Measurements from ENCODE around the gene KCTD14.
"Not testable (repeated sequence)": the region's sequence is repeated elsewhere in the genome, so short reads cannot be mapped to it uniquely, and the experiment has no call there.

The KCTD14 gene

DNA sequence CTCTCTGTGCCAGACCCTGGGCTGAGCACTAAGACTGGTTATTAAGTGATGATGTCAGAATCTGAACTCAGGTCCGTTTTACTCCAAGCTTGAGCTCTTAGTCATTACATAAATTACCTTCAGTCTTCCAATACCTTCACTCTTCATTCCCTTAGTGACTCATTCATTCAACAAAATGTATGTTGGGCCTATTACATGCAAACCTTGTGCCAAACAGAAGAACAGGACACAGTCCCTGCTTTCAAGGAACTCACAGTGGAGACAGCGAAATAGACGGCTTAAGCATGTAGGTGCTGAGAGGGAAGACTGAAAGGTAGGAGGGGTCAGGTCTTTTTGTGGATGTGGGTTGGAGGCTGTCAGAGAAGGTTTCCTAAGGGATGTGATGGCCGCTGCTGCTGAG lies 3.3 kb downstream of the KCTD14 start:
- H3K27ac Mint-ChIP-seq, result no peak overlapping the region
- H3K9me3 Mint-ChIP-seq (ENCODE audit: low read depth), result no peaks in the 10 kb centered on the region
- peaks cover 15% of the 10 kb centered on the region for H3K27me3 Mint-ChIP-seq
- peaks cover 2% of the 10 kb centered on the region for H3K4me1 Mint-ChIP-seq (ENCODE audit: low read depth)
- no peak overlapping the region for H3K4me3 Mint-ChIP-seq
- peaks cover 3% of the 10 kb centered on the region for H3K36me3 Mint-ChIP-seq

DNA sequence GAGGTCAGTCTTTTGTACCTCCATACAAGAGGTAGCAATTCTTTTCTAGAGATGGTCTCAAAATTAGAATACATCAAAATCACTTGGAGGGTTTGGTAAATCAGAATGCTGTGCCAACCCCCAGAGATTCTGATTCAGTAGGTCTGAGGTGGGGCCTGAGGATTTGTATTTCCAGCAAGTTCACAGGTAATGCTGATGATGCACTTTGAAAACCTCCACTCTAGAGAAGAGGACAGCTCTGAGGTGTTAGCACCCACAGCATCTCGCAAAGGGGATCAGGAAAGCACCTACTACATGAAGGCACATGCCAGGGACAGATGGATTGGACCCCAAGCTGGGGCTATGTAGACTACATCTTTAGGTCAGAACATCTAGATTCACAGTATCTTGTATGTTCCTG lies 7.2 kb downstream of the KCTD14 start:
- H3K4me1 Mint-ChIP-seq (ENCODE audit: low read depth), result no peaks in the 10 kb centered on the region
- no peak overlapping the region for H3K4me3 Mint-ChIP-seq
- H3K36me3 Mint-ChIP-seq, result no peaks in the 10 kb centered on the region
- no peak overlapping the region for H3K27ac Mint-ChIP-seq
- H3K9me3 Mint-ChIP-seq (ENCODE audit: low read depth), result no peaks in the 10 kb centered on the region
- no peaks in the 10 kb centered on the region for H3K27me3 Mint-ChIP-seq

DNA sequence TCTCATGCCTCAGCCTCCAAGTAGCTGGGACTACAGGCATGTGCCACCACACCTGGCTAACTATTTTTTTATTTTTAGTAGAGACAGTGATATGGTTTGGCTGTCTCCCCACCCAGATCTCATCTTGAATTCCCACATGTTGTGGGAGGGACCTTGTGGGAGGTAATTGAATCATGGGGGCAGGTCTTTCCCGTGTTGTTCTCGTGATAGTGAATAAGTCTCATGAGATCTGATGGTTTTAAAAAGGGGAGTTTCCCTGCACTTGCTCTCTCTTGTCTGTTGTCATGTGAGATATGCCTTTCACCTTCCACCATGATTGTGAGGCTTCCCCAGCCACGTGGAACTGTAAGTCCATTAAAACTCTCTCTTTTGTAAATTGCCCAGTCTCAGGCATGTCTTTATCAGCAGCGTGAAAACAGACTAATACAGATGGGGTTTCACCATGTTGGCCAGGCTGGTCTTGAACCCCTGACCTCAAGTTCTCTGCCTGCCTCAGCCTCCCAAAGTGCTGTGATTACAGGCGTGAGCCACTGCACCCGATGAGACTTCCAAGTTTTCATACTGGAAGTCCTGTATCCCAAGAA lies 8.0 kb downstream of the KCTD14 start:
- not testable (repeated sequence) for H3K9me3 Mint-ChIP-seq (ENCODE audit: low read depth); H3K27me3 Mint-ChIP-seq; H3K4me1 Mint-ChIP-seq (ENCODE audit: low read depth); H3K4me3 Mint-ChIP-seq; H3K36me3 Mint-ChIP-seq; H3K27ac Mint-ChIP-seq

DNA sequence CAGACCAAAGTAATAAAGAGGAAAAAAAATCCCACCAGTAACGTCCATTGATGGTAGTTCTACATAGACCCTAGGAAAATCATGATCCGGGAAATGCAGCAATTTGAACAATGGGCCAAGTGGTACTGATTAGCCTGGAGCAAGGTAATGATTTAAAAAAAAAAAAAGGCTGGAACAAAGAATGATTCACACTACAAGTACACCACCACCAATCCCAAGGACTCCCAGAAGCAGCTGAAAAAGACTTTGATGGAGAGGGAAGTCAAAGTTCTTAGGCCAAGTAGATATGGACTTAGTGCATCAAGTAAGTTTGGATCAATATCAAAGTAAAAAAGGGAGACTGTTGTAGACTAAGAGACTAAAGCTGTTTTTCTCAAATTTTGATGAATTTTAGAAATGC lies 11.8 kb downstream of the KCTD14 start:
- no peaks in the 10 kb centered on the region for H3K4me1 Mint-ChIP-seq (ENCODE audit: low read depth)
- no peak overlapping the region for H3K4me3 Mint-ChIP-seq
- H3K27ac Mint-ChIP-seq, result no peak overlapping the region
- no peaks in the 10 kb centered on the region for H3K9me3 Mint-ChIP-seq (ENCODE audit: low read depth)
- H3K27me3 Mint-ChIP-seq, result no peaks in the 10 kb centered on the region
- H3K36me3 Mint-ChIP-seq, result no peaks in the 10 kb centered on the region

DNA sequence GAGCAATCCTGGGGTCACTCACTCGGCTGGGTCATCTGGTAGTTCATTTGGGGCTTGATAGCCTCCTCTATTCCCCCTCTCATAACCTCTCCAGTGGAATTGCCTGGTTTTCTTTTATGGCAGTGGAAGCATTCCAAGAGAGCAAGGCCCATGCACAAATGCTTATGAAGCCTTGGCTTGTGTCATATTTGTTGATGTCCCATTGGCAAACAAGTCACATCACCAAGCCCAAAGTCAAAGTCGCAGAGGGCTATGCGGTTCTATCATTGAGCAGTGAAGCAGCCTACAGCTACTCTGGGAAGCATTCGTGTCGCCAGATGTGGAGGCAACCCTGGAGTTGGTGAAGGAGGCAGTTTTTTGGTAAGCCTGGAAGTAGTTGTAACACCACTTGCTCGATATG lies 12.3 kb downstream of the KCTD14 start:
- Mint-ChIP-seq H3K4me1 (ENCODE audit: low read depth) (no peaks in the 10 kb centered on the region), H3K4me3 (no peak overlapping the region), H3K36me3 (no peaks in the 10 kb centered on the region), H3K9me3 (ENCODE audit: low read depth) (no peaks in the 10 kb centered on the region), H3K27ac (no peak overlapping the region), H3K27me3 (no peaks in the 10 kb centered on the region)

DNA sequence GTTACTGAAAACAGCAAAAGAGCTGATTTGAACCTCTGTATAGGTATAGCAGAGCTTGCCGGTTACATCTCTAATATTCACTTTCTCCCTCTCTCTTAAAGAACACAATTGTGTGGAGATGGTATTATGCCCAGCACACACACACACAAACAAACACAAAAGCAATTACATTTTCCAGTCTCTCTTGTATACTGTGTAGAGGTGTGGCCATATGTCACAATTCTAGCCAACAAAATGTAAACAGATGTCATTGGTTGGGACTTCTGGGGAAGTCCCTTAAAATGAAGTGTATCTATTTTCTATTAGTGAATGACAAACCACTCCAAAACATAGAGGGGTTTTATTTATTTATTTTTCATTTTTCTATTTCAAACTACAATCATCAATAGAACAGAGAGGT lies 12.8 kb downstream of the KCTD14 start:
- no peak overlapping the region for H3K4me3 Mint-ChIP-seq
- H3K36me3 Mint-ChIP-seq, result no peaks in the 10 kb centered on the region
- no peaks in the 10 kb centered on the region for H3K4me1 Mint-ChIP-seq (ENCODE audit: low read depth)
- H3K27me3 Mint-ChIP-seq, result no peaks in the 10 kb centered on the region
- H3K27ac Mint-ChIP-seq, result no peak overlapping the region
- no peaks in the 10 kb centered on the region for H3K9me3 Mint-ChIP-seq (ENCODE audit: low read depth)

DNA sequence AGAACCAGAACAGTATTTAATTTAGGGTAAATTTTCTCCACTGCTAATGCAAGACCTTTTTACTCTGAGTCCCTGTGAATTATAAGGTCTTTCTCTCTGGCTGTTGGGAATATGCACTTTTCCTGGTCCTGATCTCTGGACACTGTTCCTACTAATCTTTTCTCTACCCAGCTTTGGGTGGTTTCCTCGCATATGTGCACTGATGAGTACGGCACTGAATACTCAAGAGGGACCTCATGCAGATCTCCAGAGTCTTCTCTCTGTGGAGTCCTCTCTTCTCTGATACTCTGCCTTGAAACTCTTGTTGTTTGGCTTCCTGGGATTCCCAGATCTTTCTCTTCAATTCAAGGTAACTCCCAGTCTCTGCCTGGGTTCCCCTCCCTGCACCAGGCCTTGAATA lies 14.0 kb downstream of the KCTD14 start:
- no peaks in the 10 kb centered on the region for H3K36me3 Mint-ChIP-seq

DNA sequence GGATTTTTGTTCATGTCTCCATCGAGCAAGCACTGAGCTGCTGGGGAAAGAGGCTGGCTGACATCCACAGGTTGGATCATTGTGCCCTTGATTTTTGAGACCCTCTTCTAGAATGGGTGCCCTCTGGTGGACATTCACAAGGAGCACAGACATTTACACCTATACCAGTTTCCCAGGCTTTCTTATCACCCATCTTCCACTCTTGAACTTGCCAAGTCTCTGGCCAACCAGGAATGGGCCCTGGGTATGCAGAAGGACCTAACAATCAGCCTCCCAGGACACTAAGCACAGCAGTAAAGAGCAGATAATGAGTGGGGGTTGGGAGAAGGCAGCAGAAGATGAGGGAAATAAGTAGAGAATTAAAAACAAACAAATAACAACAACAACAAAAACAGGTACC lies 22.9 kb downstream of the KCTD14 start:
- H3K4me1 Mint-ChIP-seq (ENCODE audit: low read depth), result peaks cover 2% of the 10 kb centered on the region
- H3K9me3 Mint-ChIP-seq (ENCODE audit: low read depth), result no peaks in the 10 kb centered on the region
- no peak overlapping the region for H3K27ac Mint-ChIP-seq
- no peak overlapping the region for H3K4me3 Mint-ChIP-seq
- H3K36me3 Mint-ChIP-seq, result no peaks in the 10 kb centered on the region
- H3K27me3 Mint-ChIP-seq, result peaks cover 3% of the 10 kb centered on the region

More for the DNA sequence above, 14.0 kb downstream of the KCTD14 start:
- H3K4me1 Mint-ChIP-seq (ENCODE audit: low read depth), result no peaks in the 10 kb centered on the region
- no peak overlapping the region for H3K4me3 Mint-ChIP-seq
- H3K27ac Mint-ChIP-seq, result no peak overlapping the region
- H3K27me3 Mint-ChIP-seq, result peaks cover 3% of the 10 kb centered on the region
- H3K9me3 Mint-ChIP-seq (ENCODE audit: low read depth), result no peaks in the 10 kb centered on the region

DNA sequence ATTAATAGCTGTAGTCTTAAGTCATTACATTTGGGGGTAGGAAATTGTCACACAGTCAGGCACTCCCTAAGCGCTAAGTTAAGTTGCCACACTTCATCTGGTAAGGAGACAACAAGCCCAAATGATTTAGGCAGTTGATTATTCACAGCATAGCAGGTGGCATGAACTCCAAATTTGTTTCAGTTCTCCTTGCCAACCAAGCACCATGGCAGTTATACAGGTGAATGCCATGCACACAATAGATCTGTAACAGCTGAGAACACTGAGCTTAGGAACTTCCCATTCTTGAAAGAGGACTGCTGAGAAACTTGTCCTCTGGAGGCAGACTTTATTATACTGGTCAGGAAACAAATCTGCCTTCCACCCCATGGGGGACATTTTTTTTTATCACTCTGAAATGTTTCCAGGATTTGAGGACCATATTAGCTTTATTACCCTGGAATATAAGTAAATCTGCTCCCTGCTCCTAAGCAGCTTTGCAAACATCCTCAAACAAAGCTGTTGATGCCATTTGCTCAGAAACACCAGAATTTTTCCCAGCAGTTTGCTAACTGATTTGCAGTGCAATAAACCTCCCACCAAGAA lies 23.5 kb downstream of the KCTD14 start:
- H3K36me3 Mint-ChIP-seq, result no peaks in the 10 kb centered on the region
- H3K27ac Mint-ChIP-seq, result no peak overlapping the region
- H3K4me3 Mint-ChIP-seq, result no peak overlapping the region
- H3K27me3 Mint-ChIP-seq, result peaks cover 2% of the 10 kb centered on the region
- peaks cover 5% of the 10 kb centered on the region for H3K4me1 Mint-ChIP-seq (ENCODE audit: low read depth)
- no peaks in the 10 kb centered on the region for H3K9me3 Mint-ChIP-seq (ENCODE audit: low read depth)

DNA sequence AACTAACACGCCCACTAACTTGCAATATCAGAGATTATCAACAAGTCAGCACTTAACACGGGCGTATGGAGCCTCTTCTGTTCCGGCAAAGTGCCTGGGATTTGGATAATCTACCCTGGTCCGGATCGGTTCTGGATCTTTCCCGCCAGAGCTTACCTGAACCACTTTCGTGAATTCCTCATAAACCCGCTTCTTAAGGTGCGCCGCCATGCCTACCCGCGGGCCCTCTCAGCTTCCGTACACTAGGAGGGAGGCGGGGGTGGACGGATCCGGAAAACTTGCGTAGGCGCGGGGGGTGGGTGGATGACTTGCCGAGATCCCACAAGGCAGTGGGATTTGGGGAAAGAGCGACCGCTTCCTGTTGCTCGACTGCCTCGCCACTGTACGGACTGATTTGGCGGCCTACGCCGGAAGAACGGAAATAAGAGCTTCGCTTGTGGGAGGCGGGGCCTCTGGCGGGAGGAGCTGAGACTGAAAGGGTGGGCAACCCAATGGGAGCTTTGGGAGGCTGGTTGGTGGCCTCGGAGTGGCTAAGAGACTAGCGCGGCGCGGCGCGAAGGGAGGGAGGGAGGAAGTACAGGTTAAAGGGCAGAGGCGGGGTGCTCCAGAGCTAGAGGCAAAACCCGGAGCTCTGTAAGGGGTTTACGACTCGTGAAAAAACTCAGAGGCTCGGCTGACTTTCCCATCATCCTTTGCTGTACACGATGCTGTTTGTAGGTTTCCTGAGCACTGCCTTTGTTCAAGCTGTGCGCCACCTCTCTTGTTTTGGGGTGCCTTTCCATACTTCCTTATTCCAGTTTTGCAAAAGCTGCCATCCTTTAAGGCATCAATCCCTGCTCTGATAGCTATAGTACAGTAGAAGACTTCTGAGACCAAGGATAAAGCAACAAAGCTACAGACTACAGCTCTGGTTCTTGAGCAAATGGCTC lies 28.4 kb downstream of the KCTD14 start, which contains the start of gene INTS4:
Gene INTS4 (minus strand): TSS at position 235 of the 929 bp plus-strand sequence. CDS start 25 bp downstream, at position 210.
- H3K27ac Mint-ChIP-seq, result peak within 1 kb of the TSS; percentile 98
- H3K4me3 Mint-ChIP-seq, result peak within 1 kb of the TSS; percentile 97
- no peaks in the 10 kb centered on the region for H3K36me3 Mint-ChIP-seq
- H3K27me3 Mint-ChIP-seq, result no peaks in the 10 kb centered on the region
- peaks cover 13% of the 10 kb centered on the region for H3K4me1 Mint-ChIP-seq (ENCODE audit: low read depth)
- H3K9me3 Mint-ChIP-seq (ENCODE audit: low read depth), result no peaks in the 10 kb centered on the region

DNA sequence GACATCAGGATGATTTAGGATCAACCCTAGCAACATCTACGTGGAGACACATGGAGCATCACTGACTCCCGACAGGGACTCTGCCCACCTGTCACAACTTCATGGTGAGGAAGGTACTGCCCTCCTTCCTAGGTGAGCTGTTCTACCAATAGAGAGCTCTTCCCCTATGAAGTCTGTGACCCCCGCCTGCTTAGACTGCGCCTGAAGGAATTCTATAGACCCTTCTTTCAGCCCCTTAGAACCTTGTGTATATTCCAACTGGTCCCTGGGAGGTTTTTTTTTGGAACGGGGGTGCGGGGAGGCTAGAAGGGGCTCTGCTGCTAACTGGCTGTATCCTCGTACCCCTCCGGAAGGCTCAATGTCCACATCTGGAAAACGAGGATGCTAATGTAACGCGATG lies 29.2 kb downstream of the KCTD14 start:
- H3K4me1 Mint-ChIP-seq (ENCODE audit: low read depth), result peaks cover 13% of the 10 kb centered on the region
- H3K9me3 Mint-ChIP-seq (ENCODE audit: low read depth), result no peaks in the 10 kb centered on the region
- H3K4me3 Mint-ChIP-seq, result peak overlapping the region; percentile 97
- no peaks in the 10 kb centered on the region for H3K36me3 Mint-ChIP-seq
- H3K27ac Mint-ChIP-seq, result peak overlapping the region; percentile 98
- H3K27me3 Mint-ChIP-seq, result no peaks in the 10 kb centered on the region

DNA sequence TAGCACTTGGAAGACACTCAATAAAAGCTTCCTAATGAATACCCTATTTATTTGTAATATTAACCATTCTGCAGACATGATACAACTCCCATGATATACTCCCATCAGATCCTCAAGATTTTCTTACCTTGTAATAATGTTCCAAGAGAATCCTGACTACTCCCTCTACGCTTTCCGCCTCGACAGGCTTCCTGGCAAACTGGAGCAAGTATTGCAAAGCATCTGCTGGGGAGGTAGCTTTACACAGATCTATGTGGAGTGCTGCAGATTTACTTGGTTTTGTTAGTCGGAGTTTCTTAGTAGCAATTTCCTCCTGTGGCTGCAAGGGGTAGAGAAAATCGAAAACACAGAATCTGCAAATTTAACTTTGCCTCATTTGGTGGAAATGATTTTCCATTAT lies 32.1 kb downstream of the KCTD14 start:
- Mint-ChIP-seq H3K36me3 (peaks cover 12% of the 10 kb centered on the region), H3K9me3 (ENCODE audit: low read depth) (no peaks in the 10 kb centered on the region), H3K4me1 (ENCODE audit: low read depth) (peaks cover 21% of the 10 kb centered on the region), H3K4me3 (no peak overlapping the region), H3K27ac (no peak overlapping the region), H3K27me3 (no peaks in the 10 kb centered on the region)

DNA sequence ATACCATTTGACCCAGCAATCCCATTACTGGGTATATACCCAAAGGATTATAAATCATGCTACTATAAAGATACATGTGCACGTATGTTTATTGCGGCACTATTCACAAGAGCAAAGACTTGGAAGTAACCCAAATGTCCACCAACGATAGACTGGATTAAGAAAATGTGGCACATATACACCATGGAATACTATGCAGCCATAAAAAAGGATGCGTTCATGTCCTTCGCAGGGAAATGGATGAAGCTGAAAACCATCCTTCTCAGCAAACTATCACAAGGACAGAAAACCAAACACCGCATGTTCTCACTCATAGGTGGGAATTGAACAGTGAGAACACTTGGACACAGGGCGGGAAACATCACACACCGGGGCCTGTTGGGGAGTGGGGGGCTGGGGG lies 36.6 kb downstream of the KCTD14 start:
- not testable (repeated sequence) for H3K9me3 Mint-ChIP-seq (ENCODE audit: low read depth); H3K27me3 Mint-ChIP-seq; H3K27ac Mint-ChIP-seq; H3K4me3 Mint-ChIP-seq
- H3K36me3 Mint-ChIP-seq, result peaks cover 31% of the 10 kb centered on the region
- H3K4me1 Mint-ChIP-seq (ENCODE audit: low read depth), result peaks cover 22% of the 10 kb centered on the region

DNA sequence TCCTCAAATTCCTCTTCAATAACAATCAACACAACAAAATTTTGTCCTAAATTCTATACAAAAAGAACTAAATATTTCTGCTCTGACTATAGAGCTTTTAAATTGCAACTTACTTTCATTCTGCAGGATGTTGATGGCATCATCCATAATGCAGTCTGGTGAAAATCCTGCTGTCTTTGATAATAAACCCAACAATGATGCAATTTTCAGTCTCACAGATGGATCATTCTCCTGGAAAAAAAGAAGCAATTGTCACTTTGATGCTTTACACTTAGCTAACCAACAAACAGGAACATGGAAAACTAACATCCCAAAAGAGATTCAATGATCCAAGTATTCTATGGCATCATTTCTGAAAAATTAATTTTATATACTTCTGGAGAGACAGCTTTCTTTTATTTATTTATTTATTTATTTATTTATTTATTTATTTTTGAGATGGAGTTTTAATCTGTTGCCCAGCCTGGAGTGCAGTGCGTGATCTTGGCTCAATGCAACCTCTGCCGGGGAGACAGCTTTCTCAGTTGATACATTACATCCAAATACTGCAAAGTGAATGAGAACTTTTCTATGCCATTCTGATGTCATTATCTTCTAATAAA lies 41.6 kb downstream of the KCTD14 start:
- Mint-ChIP-seq H3K9me3 (ENCODE audit: low read depth) (no peaks in the 10 kb centered on the region), H3K4me1 (ENCODE audit: low read depth) (peaks cover 15% of the 10 kb centered on the region), H3K4me3 (no peak overlapping the region), H3K36me3 (peaks cover 26% of the 10 kb centered on the region), H3K27ac (no peak overlapping the region), H3K27me3 (no peaks in the 10 kb centered on the region)

DNA sequence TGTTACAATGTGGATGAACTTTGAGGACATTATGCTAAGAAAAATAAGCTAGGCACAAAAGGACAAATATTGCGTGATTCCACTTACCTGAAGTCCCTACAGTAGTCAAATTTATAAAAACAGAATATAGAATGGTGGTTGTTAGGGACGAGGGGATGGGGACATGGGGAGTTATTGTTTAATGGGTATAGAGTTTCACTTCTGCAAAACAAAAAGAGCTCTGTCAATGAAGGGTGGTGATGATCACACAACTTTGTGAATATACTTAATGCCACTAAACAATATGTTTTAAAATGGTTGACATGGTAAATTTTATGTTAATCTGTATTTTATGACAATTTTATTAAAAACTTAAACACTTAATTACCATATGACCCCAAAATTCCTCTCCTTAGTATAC lies 54.7 kb downstream of the KCTD14 start:
- Mint-ChIP-seq H3K9me3 (ENCODE audit: low read depth) (no peaks in the 10 kb centered on the region), H3K36me3 (peaks cover 8% of the 10 kb centered on the region), H3K4me1 (ENCODE audit: low read depth) (no peaks in the 10 kb centered on the region), H3K27me3 (no peaks in the 10 kb centered on the region), H3K4me3 (no peak overlapping the region), H3K27ac (no peak overlapping the region)

Measured in activated naive CD8-positive, alpha-beta T cell (primary cell).